GM12878 (cell line): ENCODE measurements around the gene DENR. TPM values are rescaled to one million over a fixed set of nuclear protein-coding genes. Genes with fewer than 3 reads are reported as not detected.

Experiments
- CUX1 ChIP-seq: IDR thresholded peaks from 2 replicates; pipeline ENCODE4 v1.6.1; 2012; ENCODE audit warnings: improper control_type of control experiment, low read depth, low read length; ENCODE audit not compliant: insufficient replicate concordance
- IRF5 ChIP-seq: fragments of 450-650 bp; IDR thresholded peaks from 2 replicates; pipeline ENCODE4 v1.6.1; 2017; ENCODE audit warnings: borderline replicate concordance
- MXI1 ChIP-seq: fragments of 150-350 bp; IDR thresholded peaks from 2 replicates; pipeline ENCODE4 v1.6.1; 2011; ENCODE audit warnings: low read depth, mild to moderate bottlenecking, inconsistent platforms, low read length, improper control_type of control experiment
- SKIL ChIP-seq: fragments of 450-650 bp; IDR thresholded peaks from 2 replicates; pipeline ENCODE4 v1.6.1; 2017; ENCODE audit warnings: mild to moderate bottlenecking, low read depth, inconsistent platforms; ENCODE audit not compliant: poor library complexity, severe bottlenecking
- ZBTB33 ChIP-seq: fragments of 450-650 bp; IDR thresholded peaks from 2 replicates; pipeline ENCODE4 v1.6.1; 2017; ENCODE audit warnings: mild to moderate bottlenecking
- ZBTB4 ChIP-seq: fragments of 450-650 bp; formaldehyde crosslinking; IDR thresholded peaks from 2 replicates; pipeline ENCODE4 v1.4.0; 2022; ENCODE audit warnings: mild to moderate bottlenecking, moderate library complexity
- ZBTB40 ChIP-seq: fragments of 450-650 bp; IDR thresholded peaks from 2 replicates; pipeline ENCODE4 v1.6.1; 2016; ENCODE audit warnings: mild to moderate bottlenecking, moderate library complexity, borderline replicate concordance
- polyA plus RNA-seq, 11 experiments: library from polyadenylated mRNA; depleted of rRNA in 4 of 11; unstranded in 6 of 11; stranded (reverse) in 5 of 11; fragments of >200 nt; fragmentation: Nextera tagmentation in 4 of 11; fragmentation: Illumina TruSeq in 1 of 11; extraction: Ambion mirVana in 4 of 11; extraction: Trizol in 1 of 11; gene quantifications; 1 replicate in 1 of 11; 2 replicates in 10 of 11; pipeline versions ENCODE4 v1.2.1 to v1.2.3, GENCODE V29; 2011 to 2016; ENCODE audit warnings: inconsistent platforms in 2 of 11, missing spikeins in 2 of 11, low read depth in 1 of 11
- total RNA-seq, 4 experiments: library from RNA; depleted of rRNA in 3 of 4; stranded (reverse); fragments of >200 nt in 3 of 4; fragmentation: Illumina TruSeq in 1 of 4; extraction: Trizol in 1 of 4; gene quantifications; 2 replicates each; pipeline versions ENCODE4 v1.2.1 to v1.2.3, GENCODE V29; 2013 to 2021

DENR gene
- total and polyA plus RNA-seq, 10 of the 15 experiments (the other 5 are each of a cell fraction or from before 2014, with no cell fraction given): 29.4 to 97.7 (median 58.3) TPM

- peak; percentile 76; the same call in 1 of the 2 replicates for TF ChIP-seq ZBTB40
- no peak for TF ChIP-seq ZBTB4 (CRISPR knock-in tag)
- TF ChIP-seq SKIL: no peak
- peak; percentile 96 for TF ChIP-seq IRF5
- peak; percentile 89; the same call in 1 of the 2 replicates for TF ChIP-seq ZBTB33
- peak; percentile 96 for TF ChIP-seq MXI1
- no peak for TF ChIP-seq CUX1
Measured at GRCh38 chr12:122752464-122753318, at the start of gene DENR (continued).
